Activated T-helper 9 cell treated with anti-CD3 and anti-CD28 coated beads, Interleukin-2, amount 50 U/mL, for 16 hours (primary cell): ENCODE data around the gene ZNF277.

Experiments used
- DNase-seq: peaks from one replicate; pipeline ENCODE4 v3.0.0-alpha.2; 2020; ENCODE audit warnings: low read depth

The ZNF277 gene

DNA sequence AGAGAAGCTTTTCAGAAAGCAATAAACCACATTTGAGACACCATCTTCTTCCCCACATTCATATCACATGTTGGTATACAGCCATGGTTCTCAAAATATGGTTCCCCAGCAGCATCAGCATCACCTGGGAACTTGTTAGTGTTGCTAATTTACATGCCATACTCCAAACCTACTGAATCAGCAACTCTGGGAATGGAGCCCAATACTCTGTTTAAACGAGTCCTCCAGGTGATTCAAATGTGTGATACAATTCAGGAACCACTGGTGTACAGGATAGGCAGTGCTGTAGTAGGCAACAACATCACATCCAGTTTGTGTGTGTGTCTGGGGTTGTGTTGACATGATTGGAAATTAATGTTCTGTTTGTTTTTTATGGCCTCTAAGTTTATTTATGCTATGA is 47.7 kb downstream of the ZNF277 start:
- DNase-seq = no peak

GRCh38 chr7:112254709-112255387 is 48.4 kb downstream of the ZNF277 start:
- no peak for DNase-seq

DNA sequence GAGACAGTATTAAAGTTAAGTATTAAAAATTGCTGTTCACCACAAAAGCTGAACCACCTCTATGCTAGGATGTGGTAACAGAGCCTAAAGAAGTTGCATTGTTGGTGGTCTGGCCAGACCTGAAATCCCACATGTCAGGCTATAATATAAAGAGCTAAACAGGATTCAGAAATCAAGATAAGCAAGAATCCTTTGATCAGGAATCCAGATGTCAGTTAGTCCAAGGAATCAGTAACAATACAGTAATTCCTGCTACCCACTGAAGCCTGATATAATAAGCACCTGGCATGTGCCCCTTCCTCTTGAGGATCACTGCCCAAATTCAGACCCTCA is 48.9 kb downstream of the ZNF277 start:
- no peak for DNase-seq

- DNase-seq = no peak
These were observed 50.6 kb downstream of the ZNF277 start for GRCh38 chr7:112257073-112257472.

- DNase-seq = no peak
These were observed 54.4 kb downstream of the ZNF277 start for GRCh38 chr7:112260911-112261310.

DNA sequence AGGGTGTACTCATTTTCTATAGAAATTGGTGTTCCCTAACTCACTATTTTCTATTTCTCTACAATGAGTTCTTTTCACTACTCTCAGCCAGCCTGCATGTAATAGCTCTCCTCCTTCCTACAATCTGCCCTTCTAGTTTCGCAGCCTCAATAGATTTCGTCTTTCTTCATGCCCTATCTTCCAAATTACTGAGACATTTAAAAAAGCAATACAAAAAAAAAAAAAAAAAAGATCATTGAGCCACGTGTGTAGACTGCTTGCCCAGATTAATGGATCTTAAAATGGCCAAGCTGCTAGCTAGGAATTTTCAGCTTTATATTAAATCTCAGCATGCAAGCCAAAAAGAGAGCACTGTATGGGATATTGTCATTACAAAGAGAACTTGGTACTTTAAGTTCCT is 55.5 kb downstream of the ZNF277 start:
- no peak for DNase-seq

GRCh38 chr7:112262855-112263487 is 56.5 kb downstream of the ZNF277 start:
- DNase-seq = no peak

- no peak for DNase-seq
These were observed 57.0 kb downstream of the ZNF277 start for GRCh38 chr7:112263519-112263918.

GRCh38 chr7:112266141-112266540 is 59.6 kb downstream of the ZNF277 start:
- no peak for DNase-seq

DNA sequence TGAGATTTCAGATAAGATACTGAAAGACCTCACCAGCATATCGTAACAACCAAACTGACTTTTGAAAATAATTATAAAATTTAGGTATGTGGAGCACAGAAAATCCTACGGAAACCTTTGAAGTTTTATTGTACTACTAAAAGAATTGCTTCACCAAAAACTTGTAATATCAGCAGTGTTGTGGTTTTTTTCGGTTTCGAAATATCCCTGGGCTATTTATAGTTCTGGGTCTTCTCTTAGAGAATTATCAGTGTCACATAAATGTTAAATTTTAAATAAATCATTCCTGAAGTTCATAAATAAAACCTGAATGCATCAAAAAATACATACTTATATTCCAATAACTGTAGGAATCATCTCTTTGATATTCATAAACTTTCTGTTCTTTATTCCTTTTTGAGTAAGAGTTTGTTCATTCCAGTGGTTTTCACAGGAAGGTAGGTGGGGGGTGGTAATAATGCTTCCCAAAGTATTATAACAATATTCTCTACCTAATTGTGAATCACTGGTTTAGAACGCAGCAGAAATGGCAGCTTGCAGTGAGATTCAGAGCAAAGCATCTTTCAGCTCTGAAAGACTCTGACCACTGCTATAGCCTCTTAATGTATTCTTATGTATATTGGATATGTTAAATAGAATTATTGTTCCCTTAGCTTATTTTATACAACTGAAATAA is 60.2 kb downstream of the ZNF277 start:
- no peak for DNase-seq

DNA sequence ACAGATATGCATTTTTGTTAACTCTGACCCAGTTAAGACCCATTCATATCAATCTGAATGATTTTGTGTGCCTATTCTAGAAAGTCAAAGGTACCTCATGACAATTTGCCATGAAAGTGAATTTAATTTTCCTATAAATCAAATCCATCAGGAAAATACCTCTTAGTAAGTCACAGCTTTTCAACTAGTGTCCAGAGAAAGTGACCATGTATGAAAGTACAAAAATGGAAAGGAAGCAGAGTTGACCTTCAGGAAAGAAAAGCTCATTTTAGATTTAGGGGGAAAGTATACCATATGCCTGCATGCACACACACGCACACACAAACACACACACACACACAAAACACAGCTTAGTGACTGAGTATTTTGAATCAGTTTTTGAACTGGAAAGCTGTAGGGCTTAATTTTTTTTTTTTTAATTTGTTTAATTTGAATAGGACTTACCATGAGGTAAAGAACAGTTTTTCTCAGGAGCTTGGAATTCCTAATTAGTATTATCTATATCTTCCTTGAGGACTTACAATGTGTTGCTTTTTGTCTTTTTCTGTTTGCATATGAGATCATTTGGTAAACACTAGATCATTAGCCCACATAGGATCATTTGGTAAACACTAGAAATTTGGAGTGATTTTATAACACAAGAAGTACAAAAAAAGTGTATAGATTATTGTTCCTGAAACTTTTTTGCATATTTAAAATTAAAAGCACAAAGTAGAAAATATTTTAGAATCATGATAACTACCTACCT is 61.6 kb downstream of the ZNF277 start:
- DNase-seq = no peak

GRCh38 chr7:112271162-112271561 is 64.7 kb downstream of the ZNF277 start:
- no peak for DNase-seq

DNA sequence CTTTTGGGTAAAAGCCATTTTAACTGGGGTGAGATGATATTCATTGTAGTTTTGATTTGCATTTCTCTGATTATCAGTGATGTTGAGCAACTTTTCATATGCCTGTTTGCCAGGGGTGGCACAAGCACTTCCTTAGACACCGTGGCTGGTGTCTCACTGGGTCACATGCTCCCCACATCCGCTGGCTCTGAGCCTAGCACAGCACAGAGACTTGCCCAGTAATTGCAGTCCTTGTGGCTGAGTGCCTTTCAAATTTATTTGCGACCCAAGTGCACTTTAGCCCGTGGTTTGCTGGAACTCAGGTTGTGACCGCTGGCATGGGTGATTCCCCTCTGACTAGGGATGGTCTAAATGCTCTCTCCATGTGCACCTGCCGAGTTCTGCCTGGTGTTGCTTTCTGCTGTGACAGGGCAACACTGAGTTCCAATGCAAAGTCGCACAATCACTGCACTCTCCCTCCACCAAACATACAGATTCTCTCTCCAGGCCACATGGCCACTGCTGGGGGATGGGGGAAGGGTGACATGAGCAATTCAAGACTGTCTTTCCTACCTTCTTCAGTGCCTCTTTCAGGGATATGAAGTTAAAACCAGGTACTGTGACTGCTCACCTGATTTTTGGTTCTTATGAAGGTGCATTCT is 66.5 kb downstream of the ZNF277 start:
- no peak for DNase-seq

DNA sequence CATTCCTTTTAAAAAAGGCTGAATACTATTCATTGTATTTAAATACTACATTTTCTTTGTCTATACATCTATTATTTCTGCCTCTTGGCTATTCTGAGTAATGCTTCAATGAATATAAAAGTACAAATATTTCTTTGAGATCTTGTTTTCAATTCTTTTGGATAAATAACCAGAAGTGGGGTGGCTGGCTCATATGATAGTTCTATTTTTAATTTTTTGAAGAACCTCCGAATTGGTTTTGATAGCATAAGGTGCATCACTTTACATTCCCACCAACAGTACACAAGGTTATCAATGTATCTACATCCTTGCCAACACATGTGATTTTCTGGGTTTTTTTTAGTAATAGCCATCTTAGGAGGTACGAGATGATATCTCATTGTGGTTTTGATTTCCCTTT is 72.5 kb downstream of the ZNF277 start:
- DNase-seq = no peak

GRCh38 chr7:112280267-112280666 is 73.8 kb downstream of the ZNF277 start:
- DNase-seq = no peak

DNA sequence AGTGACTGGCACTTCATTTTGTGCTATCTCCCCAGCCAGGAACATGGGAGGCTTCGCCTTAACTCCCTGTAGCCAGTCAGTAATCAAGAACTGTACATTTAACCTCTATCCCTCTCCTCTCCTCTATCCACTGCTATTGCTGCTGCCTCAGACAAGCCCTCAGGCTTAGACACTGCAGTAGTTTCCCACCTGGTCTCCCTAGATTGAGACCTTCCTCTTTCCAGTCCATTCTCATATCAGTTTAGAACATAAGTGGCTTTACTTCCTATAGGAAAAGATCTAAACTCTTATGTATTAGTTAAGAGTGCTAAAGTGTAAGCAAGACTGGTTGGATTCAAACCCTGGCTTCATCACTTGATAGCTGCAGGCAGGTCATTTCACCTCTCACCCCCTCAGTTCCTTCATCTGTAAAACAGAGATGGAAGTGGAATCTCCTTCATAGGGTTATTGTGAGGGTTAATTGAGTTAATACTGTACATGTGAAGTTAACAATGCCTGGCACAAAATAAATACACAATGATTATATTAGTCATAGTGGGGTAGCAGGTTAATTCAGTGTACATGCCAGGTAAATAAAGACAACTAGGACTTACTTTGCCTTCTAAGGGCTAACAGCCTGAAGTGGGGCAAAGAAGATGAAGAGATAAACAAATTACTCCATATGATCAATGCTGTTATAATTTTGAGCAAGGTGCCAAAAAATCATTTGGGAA is 76.1 kb downstream of the ZNF277 start:
- DNase-seq = no peak

DNA sequence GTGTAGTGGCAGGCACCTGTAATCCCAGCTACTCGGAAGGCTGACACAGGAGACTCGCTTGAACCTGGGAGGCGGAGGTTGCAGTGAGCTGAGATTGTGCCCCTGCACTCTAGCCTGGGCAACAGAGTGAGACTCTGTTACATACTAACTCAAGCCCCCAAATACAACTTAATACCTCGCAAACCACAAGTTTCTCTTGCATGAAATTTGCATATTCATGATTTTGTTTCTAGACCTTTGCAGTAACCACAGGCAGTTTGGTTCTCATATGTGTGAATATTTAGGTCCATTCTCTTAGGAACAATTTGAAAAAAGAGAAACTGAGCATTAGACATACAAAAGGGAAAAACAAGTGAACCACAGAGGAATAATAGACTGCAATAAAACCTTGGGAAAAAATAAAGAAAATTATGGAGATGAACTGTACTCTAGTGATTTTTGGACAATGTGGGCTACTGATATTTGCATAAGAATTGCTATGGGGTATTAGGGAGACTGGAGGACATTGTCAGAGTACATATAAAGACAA is 77.0 kb downstream of the ZNF277 start:
- no peak for DNase-seq

- DNase-seq = no peak
These were observed 80.0 kb downstream of the ZNF277 start for GRCh38 chr7:112286250-112287086.

DNA sequence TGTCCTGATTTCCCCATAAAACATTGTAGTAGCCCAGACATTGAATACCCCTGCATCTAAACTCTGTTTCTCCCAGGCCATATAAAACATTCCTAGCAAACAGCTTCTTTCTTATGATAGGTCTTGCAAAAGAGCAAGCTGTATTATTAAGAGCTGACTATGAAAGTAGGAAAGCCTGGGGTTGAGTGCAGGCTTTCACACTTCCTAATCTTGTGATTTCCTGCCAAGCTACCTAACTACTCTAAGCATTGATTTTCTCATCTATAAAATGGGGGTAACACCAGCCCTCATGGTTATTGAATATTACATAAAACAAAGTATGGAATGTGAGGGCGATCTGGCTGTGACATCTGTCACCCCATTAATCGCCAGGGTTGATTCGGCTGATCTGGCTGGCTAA is 81.8 kb downstream of the ZNF277 start:
- no peak for DNase-seq

GRCh38 chr7:112290065-112290464 is 83.6 kb downstream of the ZNF277 start:
- no peak for DNase-seq

DNA sequence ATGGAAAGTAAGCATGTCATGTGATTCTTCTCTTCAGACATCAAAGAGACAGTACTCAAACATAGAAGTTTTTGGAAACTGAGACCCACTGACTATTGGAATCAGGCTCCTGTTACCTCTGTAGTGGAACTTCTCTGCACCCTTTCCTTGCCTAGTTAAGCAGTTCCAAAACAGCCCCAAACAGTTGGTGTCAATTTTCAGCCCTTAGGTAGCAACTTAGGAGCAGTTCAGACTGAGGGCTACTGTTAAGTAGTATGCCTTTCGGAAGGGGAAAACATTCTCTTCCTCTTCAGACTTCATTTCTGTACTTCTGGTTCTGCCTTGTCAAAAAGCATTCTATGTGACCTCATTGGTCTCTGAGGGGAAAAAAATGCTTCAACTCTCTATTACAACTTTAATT is 85.7 kb downstream of the ZNF277 start:
- DNase-seq = no peak
